ENCODE measurements around the gene TOGARAM2. TPM values are rescaled to one million over a fixed set of nuclear protein-coding genes. Genes with fewer than 3 reads are reported as not detected.

Gene TOGARAM2
- under 0.01 and 0.26 TPM in 2 replicates for total RNA-seq

DNA sequence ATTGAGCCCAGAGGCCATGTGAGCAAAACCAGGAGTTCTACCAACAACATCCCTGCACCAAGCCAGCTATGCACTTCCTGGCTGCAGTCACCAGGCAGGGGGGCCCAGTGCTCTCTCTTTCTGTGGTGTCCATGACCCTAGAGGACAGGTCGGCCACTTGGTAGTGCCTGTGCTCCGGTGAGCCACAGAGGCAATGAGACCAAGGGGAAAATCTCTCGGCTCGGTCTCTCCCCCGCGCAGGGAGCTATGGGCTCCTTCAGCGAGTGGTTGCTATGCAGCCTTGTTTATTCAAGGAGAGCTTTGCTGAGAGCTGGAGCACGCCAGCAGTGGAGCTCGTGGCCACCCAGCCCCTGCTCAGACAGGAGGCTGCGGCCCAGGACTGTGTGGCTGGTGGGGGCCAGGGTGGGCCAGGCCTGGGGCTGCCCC is at the start of gene TOGARAM2:
Gene TOGARAM2 (plus strand): TSS at position 283 of the 426 bp plus-strand sequence. CDS start 13,537 bp downstream, outside the sequence.

DNA sequence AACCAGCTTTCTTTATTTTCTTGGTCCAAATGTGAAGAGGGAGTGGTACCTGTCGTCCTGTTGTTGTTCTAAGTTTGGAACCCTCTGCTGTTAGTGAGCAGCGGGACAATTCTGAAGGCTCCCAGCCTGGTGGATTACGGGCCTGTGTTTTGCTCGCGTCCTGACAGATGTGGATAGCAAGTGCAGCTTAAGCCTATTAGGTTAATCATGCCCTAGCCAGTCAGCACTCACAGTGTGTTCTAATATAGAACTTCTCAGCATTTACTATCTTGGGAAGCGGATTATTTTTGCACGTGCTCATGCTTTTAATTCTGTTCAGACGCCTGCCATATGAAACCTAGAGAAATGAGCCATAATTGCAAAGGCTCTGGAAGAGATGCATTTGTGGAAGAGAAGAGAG is 93.3 kb downstream of the TOGARAM2 start, which contains the start of gene PCARE:
Gene PCARE (minus strand): TSS at position 113 of the 400 bp plus-strand sequence. CDS start 262 bp downstream, outside the sequence.

Small RNAs within 50 kb of the gene (small RNA-seq; reads per million reads assigned to genes)
- gene RF00019: not detected

Other genes starting within 250 kb of the TOGARAM2 start
- gene PPP1CB, start 229.5 kb upstream of the TOGARAM2 start, total RNA-seq: 302 and 355 TPM in 2 replicates
- 0.86 and 1.3 TPM in 2 replicates for gene SPDYA, start 170.5 kb upstream of the TOGARAM2 start, total RNA-seq
- 16.1 and 16.9 TPM in 2 replicates for gene TRMT61B, start 111.0 kb upstream of the TOGARAM2 start, total RNA-seq
- 62.3 and 63.0 TPM in 2 replicates for gene WDR43, start 86.6 kb upstream of the TOGARAM2 start, total RNA-seq
- not detected in 2 replicates for gene PCARE, start 93.2 kb downstream of the TOGARAM2 start, total RNA-seq
- 65.2 and 77.1 TPM in 2 replicates for gene CLIP4, start 134.1 kb downstream of the TOGARAM2 start, total RNA-seq